ENCODE data around the gene TNFRSF6B.
A peak's percentile ranks its signal among the peaks of the same experiment; 100 is the strongest.

Gene TNFRSF6B

DNA sequence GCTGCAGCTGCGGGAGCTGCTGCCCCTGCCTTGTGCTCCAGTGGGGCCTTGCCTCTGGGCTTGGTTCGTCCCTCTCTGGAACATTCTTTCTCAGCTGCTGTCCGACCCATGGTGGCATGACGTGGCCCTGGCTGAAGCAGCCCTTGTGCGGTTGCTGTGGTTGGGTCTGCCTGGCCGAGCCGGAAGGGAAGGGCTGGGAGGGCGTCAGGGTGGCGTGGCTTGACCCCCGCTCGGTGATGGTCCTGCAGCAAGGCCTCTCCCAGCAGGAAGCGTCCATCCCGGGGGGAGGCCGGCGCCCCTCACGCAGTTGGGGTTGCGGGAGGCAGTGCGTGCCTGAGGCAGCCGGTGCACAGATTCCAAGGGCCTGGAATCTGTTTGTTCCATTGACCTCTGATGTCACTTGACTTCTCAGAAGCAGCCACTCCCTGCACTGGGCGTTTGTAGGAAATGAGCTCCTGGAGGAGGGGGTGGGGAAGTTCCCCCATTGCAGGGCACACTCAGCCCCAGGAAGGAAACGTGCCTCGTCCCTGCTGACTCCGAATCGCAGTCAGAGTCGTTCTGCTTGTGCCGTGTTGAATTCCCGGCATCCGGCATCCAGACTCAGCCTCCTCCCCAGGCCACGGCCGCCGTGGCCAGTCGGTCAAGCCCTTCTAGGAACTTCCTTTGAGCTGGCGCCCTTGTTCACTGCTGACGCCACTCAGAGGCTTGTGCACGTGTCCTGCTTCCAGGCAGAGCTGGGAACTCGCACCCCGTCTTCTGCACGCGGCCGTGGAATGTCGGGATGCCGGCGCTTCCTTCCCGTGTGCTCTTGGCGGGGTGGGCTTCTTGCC lies 9.7 kb upstream of the TNFRSF6B start:
- TF ChIP-seq, protein P1, sequence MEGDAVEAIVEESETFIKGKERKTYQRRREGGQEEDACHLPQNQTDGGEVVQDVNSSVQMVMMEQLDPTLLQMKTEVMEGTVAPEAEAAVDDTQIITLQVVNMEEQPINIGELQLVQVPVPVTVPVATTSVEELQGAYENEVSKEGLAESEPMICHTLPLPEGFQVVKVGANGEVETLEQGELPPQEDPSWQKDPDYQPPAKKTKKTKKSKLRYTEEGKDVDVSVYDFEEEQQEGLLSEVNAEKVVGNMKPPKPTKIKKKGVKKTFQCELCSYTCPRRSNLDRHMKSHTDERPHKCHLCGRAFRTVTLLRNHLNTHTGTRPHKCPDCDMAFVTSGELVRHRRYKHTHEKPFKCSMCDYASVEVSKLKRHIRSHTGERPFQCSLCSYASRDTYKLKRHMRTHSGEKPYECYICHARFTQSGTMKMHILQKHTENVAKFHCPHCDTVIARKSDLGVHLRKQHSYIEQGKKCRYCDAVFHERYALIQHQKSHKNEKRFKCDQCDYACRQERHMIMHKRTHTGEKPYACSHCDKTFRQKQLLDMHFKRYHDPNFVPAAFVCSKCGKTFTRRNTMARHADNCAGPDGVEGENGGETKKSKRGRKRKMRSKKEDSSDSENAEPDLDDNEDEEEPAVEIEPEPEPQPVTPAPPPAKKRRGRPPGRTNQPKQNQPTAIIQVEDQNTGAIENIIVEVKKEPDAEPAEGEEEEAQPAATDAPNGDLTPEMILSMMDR (IDR thresholded peaks at IDR 0.05; ENCODE audit: low read depth, low read length, missing control alignments) = no peak
- Histone ChIP-seq H3K36me3 (replicated peaks) (no peaks in the 10 kb centered on the region), H3K27ac (peak overlapping the region; percentile 54), H3K27me3 (replicated peaks) (no peaks in the 10 kb centered on the region), H3K4me3 (ENCODE audit: low read depth, low read length) (no peak overlapping the region)
- DNase-seq = peak; percentile 81
- in situ Hi-C loops (cut with HindIII; ENCODE audit: low pct_ligation_motif_present, low sequenced_read_pairs) = loop anchor here (25.0 kb wide), 1 partner anchor 99 kb away; no protein-coding TSS in a partner anchor

DNA sequence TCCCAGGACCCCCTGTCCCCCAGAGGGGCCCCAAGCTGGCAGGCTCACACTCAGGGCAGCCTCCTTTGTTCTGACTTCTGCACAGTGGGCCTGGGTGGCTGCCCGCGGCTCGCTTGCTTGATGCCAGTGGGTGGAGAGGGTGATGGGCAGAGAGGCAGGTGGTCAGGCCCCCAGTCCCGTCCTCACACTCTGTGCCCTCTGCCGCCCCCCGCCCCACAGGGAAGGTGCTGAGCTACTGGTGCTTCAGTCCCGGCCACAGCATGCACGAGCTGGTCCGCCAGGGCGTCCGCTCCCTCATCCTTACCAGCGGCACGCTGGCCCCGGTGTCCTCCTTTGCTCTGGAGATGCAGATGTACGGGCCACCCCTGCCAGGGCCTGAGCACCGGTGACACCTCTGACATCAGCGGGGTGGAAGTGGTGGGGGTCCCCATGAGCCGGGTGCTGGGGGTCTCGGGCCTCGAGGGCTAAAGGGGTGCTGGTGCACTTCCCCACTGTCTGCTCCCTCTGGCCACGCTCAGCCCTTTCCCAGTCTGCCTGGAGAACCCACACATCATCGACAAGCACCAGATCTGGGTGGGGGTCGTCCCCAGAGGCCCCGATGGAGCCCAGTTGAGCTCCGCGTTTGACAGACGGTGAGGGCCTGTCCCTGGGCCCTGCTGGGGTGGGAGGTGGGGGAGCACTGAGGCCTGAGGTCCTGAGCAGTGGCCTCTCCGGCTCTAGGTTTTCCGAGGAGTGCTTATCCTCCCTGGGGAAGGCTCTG lies 8.9 kb upstream of the TNFRSF6B start:
- Histone ChIP-seq H3K4me3 (ENCODE audit: low read depth, low read length) (no peak overlapping the region), H3K27me3 (replicated peaks) (no peaks in the 10 kb centered on the region), H3K27ac (peak overlapping the region; percentile 54), H3K36me3 (replicated peaks) (no peaks in the 10 kb centered on the region)
- no peak for DNase-seq
- in situ Hi-C loops (cut with HindIII; ENCODE audit: low pct_ligation_motif_present, low sequenced_read_pairs) = loop anchor here (25.0 kb wide), 1 partner anchor 100 kb away; no protein-coding TSS in a partner anchor
- TF ChIP-seq, protein P1 (IDR thresholded peaks at IDR 0.05; ENCODE audit: low read depth, low read length, missing control alignments) = no peak

DNA sequence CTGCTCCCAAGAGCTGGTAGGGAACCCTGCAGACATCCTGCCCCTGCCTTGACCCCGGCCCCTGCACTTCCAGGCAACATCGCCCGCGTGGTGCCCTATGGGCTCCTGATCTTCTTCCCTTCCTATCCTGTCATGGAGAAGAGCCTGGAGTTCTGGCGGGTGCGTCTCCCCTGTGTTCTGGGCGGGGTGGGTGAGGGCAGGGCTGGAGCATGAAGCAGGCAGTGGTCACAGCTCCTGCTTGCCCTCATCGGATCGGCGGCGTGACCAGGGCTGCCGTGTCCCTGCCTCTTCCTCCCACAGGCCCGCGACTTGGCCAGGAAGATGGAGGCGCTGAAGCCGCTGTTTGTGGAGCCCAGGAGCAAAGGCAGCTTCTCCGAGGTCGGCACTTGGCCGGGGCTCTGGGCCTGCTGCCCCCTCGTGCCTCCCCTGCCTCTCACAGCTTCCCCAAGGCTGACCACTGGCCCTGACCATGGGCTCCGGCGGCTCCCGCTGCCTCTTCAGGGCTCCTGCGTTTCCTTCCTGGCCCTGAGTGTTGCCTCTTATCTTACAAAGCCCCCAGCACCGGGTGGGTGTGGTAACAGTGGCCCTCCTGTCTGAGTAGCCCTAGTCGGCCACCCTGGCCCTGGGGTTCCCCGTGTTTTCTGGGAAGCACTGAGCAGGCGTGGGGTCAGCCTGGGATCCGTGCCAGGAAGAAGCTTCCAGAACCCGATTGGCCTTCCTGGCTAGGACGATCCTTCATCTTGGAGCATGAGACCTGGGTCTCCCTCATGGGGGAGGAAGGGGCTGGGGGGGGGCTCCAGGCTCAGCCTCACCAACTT lies 8.0 kb upstream of the TNFRSF6B start:
- Histone ChIP-seq H3K36me3 (replicated peaks) (no peaks in the 10 kb centered on the region), H3K4me3 (ENCODE audit: low read depth, low read length) (no peak overlapping the region), H3K27me3 (replicated peaks) (no peaks in the 10 kb centered on the region), H3K27ac (no peak overlapping the region)
- TF ChIP-seq, protein P1 (IDR thresholded peaks at IDR 0.05; ENCODE audit: low read depth, low read length, missing control alignments) = no peak
- DNase-seq = no peak
- in situ Hi-C loops (cut with HindIII; ENCODE audit: low pct_ligation_motif_present, low sequenced_read_pairs) = loop anchor here (25.0 kb wide), 1 partner anchor 101 kb away; no protein-coding TSS in a partner anchor

DNA sequence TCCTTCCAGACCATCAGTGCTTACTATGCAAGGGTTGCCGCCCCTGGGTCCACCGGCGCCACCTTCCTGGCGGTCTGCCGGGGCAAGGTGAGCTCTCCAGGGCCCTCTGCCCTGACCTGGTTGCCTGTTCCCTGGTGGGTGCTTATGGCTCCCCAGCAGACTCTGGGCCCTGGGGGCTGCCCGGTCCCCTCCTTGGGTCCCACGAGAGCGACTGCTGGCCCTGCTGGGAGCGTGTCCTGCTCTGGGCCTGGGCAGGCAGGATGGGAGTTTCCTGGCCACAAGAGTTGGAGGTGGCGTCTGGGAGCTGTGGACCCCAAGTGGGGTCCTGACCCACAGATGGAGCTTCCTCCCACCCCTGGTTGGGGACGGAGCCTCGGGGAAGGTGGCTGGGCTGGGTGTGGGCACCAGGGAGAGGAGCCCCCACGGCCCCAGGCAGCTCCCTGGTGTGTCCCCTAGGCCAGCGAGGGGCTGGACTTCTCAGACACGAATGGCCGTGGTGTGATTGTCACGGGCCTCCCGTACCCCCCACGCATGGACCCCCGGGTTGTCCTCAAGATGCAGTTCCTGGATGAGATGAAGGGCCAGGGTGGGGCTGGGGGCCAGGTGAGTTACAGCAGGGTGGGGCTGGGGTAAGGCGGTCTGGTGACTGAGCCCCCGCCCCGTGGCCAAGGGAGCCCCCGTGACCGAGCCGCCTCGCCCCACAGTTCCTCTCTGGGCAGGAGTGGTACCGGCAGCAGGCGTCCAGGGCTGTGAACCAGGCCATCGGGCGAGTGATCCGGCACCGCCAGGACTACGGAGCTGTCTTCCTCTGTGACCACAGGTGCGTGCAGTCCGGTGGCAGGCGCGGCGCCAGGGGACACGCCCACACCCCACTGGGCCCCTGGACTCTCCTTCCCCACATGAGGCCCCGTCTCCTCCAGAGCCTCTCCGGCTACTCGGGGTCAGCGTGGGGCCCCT lies 7.1 kb upstream of the TNFRSF6B start:
- Histone ChIP-seq H3K27me3 (replicated peaks) (no peaks in the 10 kb centered on the region), H3K36me3 (replicated peaks) (no peaks in the 10 kb centered on the region), H3K27ac (no peak overlapping the region), H3K4me3 (ENCODE audit: low read depth, low read length) (no peak overlapping the region)
- TF ChIP-seq, protein P1 (IDR thresholded peaks at IDR 0.05; ENCODE audit: low read depth, low read length, missing control alignments) = no peak
- in situ Hi-C loops (cut with HindIII; ENCODE audit: low pct_ligation_motif_present, low sequenced_read_pairs) = loop anchor here (25.0 kb wide), 1 partner anchor 102 kb away; no protein-coding TSS in a partner anchor
- DNase-seq = no peak
